GM12892 (cell line): ENCODE measurements around the gene KRTAP10-8.

Experiments used
- POLR2A ChIP-seq: IDR thresholded peaks from 2 replicates; pipeline ENCODE4 v1.6.1; 2011; ENCODE audit warnings: low read depth, low read length, control low read depth
- POLR2AphosphoS5 ChIP-seq: IDR thresholded peaks from 2 replicates; pipeline ENCODE4 v1.6.1; 2011; ENCODE audit warnings: low read depth, low read length, control low read depth
- TAF1 ChIP-seq: IDR thresholded peaks from 2 replicates; pipeline ENCODE4 v1.6.1; 2011; ENCODE audit warnings: low read depth, mild to moderate bottlenecking, control low read depth, low read length, borderline replicate concordance

GRCh38 chr21:44564099-44564498 is 47.8 kb upstream of the KRTAP10-8 start:
- TF ChIP-seq POLR2A (no peak), POLR2AphosphoS5 (no peak), TAF1 (no peak)
